Activated T-helper 1 cell treated with anti-CD3 and anti-CD28 coated beads, Interleukin-12 subunit alpha, Interleukin-12 subunit beta, Interleukin-2, Interleukin-4 antibody, amounts not matched to agents 30 ng/mL and 10 ng/mL and 1 ng/mL, durations not matched to agents 14 hours and 24 hours and 36 hours (primary cell): ENCODE measurements around the gene HOTAIR. TPM values are rescaled to one million over a fixed set of nuclear protein-coding genes. Genes with fewer than 3 reads are reported as not detected.

Experiments used
- DNase-seq: peaks from one replicate; pipeline ENCODE4 v3.0.0; 2021; ENCODE audit warnings: low spot score
- H3K27ac Mint-ChIP-seq: one replicate; pipeline ENCODE4 v1.8.0; 2021; ENCODE audit warnings: mild to moderate bottlenecking, mixed read lengths
- H3K27me3 Mint-ChIP-seq: one replicate; pipeline ENCODE4 v1.8.0; 2022; ENCODE audit warnings: mild to moderate bottlenecking, moderate library complexity, mixed read lengths; ENCODE audit not compliant: insufficient read depth
- H3K36me3 Mint-ChIP-seq: one replicate; pipeline ENCODE4 v1.8.0; 2021; ENCODE audit warnings: low read depth, mixed read lengths
- H3K4me1 Mint-ChIP-seq: one replicate; pipeline ENCODE4 v1.8.0; 2021; ENCODE audit warnings: low read depth, mixed read lengths
- H3K4me3 Mint-ChIP-seq: one replicate; pipeline ENCODE4 v1.8.0; 2021; ENCODE audit warnings: mild to moderate bottlenecking, moderate library complexity, mixed read lengths
- H3K9me3 Mint-ChIP-seq: one replicate; pipeline ENCODE4 v1.8.0; 2021; ENCODE audit warnings: mixed read lengths
- intact Hi-C: fragments of 100-400 bp; cut with micrococcal nuclease; formaldehyde crosslinking; loops from one replicate; pipeline ENCODE4 v1.15.1; 2024
- total RNA-seq: library from RNA; stranded (reverse); gene quantifications from 2 replicates; pipeline ENCODE4 v1.2.3, GENCODE V29; 2022

Gene HOTAIR
- total RNA-seq, 1 donor from 2014 or later = not detected

- Mint-ChIP-seq H3K9me3 (no peaks in the 10 kb centered on the region), H3K27me3 (peaks cover 83% of the 10 kb centered on the region), H3K4me3 (no peak overlapping the region), H3K36me3 (no peaks in the 10 kb centered on the region), H3K27ac (no peak overlapping the region), H3K4me1 (no peaks in the 10 kb centered on the region)
- DNase-seq = no peak
- intact Hi-C loops = no loop called here
These were observed 15.4 kb downstream of the HOTAIR start for GRCh38 chr12:53959314-53959713.

GRCh38 chr12:53958128-53958527 lies 16.6 kb downstream of the HOTAIR start:
- Mint-ChIP-seq H3K36me3 (no peaks in the 10 kb centered on the region), H3K27me3 (peaks cover 83% of the 10 kb centered on the region), H3K27ac (no peak overlapping the region), H3K4me1 (no peaks in the 10 kb centered on the region), H3K9me3 (no peaks in the 10 kb centered on the region), H3K4me3 (no peak overlapping the region)
- DNase-seq = no peak
- intact Hi-C loops = no loop called here

- intact Hi-C loops = loop anchor here (2.0 kb wide), 1 partner anchor 16 kb away; the partner anchor contains the start of gene HOXC11
These were observed 17.7 kb downstream of the HOTAIR start for GRCh38 chr12:53956914-53957536.

GRCh38 chr12:53956251-53956887 lies 18.4 kb downstream of the HOTAIR start:
- peak overlapping the region; percentile 63 for H3K27ac Mint-ChIP-seq
- H3K36me3 Mint-ChIP-seq = no peaks in the 10 kb centered on the region
- peaks cover 84% of the 10 kb centered on the region for H3K27me3 Mint-ChIP-seq
- no peaks in the 10 kb centered on the region for H3K4me1 Mint-ChIP-seq
- DNase-seq = no peak
- H3K9me3 Mint-ChIP-seq = no peaks in the 10 kb centered on the region
- H3K4me3 Mint-ChIP-seq = no peak overlapping the region
- intact Hi-C loops = loop anchor here (2.0 kb wide), 1 partner anchor 16 kb away; the partner anchor contains the start of gene HOXC11

More at GRCh38 chr12:53956914-53957536, 17.7 kb downstream of the HOTAIR start:
- Mint-ChIP-seq H3K4me1 (no peaks in the 10 kb centered on the region), H3K27me3 (peaks cover 83% of the 10 kb centered on the region), H3K36me3 (no peaks in the 10 kb centered on the region), H3K4me3 (no peak overlapping the region), H3K27ac (no peak overlapping the region), H3K9me3 (no peaks in the 10 kb centered on the region)
- no peak for DNase-seq

GRCh38 chr12:53955776-53956250 lies 18.9 kb downstream of the HOTAIR start:
- Mint-ChIP-seq H3K9me3 (no peaks in the 10 kb centered on the region), H3K27ac (peak overlapping the region; percentile 46), H3K4me1 (no peaks in the 10 kb centered on the region), H3K36me3 (no peaks in the 10 kb centered on the region), H3K27me3 (peaks cover 88% of the 10 kb centered on the region), H3K4me3 (no peak overlapping the region)
- intact Hi-C loops = loop anchor here (2.0 kb wide), 1 partner anchor 17 kb away; the partner anchor contains the start of gene HOXC11
- no peak for DNase-seq

- no peak overlapping the region for H3K4me3 Mint-ChIP-seq
These were observed 19.5 kb downstream of the HOTAIR start for GRCh38 chr12:53955036-53955775.

GRCh38 chr12:53954694-53955035 lies 20.1 kb downstream of the HOTAIR start, which contains the start of gene HOXC12:
HOXC12 (plus strand) TSS chr12:53954903; CDS start chr12:53954930, 27 bp downstream.
- Mint-ChIP-seq H3K27ac (peak within 1 kb of the TSS; percentile 48), H3K4me1 (no peaks in the 10 kb centered on the region), H3K36me3 (no peaks in the 10 kb centered on the region), H3K27me3 (peaks cover 87% of the 10 kb centered on the region), H3K4me3 (no peak within 1 kb of the TSS), H3K9me3 (no peaks in the 10 kb centered on the region)
- DNase-seq = no peak
- intact Hi-C loops = loop anchor here (5.0 kb wide), 1 partner anchor 98 kb away; the partner anchor contains the start of gene HOXC4

More at GRCh38 chr12:53955036-53955775, 19.5 kb downstream of the HOTAIR start:
- Mint-ChIP-seq H3K27ac (no peak overlapping the region), H3K36me3 (no peaks in the 10 kb centered on the region), H3K4me1 (no peaks in the 10 kb centered on the region), H3K27me3 (peaks cover 87% of the 10 kb centered on the region), H3K9me3 (no peaks in the 10 kb centered on the region)
- intact Hi-C loops = no loop called here
- no peak for DNase-seq

GRCh38 chr12:53953831-53954693 lies 20.7 kb downstream of the HOTAIR start:
- H3K4me3 Mint-ChIP-seq = no peak overlapping the region
- peak overlapping the region; percentile 48 for H3K27ac Mint-ChIP-seq
- intact Hi-C loops = loop anchor here (2.0 to 5.0 kb wide), 2 partner anchors 17 to 98 kb away; partner anchors contain the start of gene HOXC4

GRCh38 chr12:53952871-53953734 lies 21.7 kb downstream of the HOTAIR start:
- H3K27ac Mint-ChIP-seq = peak overlapping the region; percentile 44
- H3K27me3 Mint-ChIP-seq = peaks cover 88% of the 10 kb centered on the region
- intact Hi-C loops = loop anchor here (2.0 to 5.0 kb wide), 2 partner anchors 16 to 99 kb away; partner anchors contain the start of gene HOXC4
- no peak overlapping the region for H3K4me3 Mint-ChIP-seq
- no peaks in the 10 kb centered on the region for H3K9me3 Mint-ChIP-seq
- no peak for DNase-seq
- no peaks in the 10 kb centered on the region for H3K36me3 Mint-ChIP-seq
- no peaks in the 10 kb centered on the region for H3K4me1 Mint-ChIP-seq

More at GRCh38 chr12:53953831-53954693, 20.7 kb downstream of the HOTAIR start:
- H3K9me3 Mint-ChIP-seq = no peaks in the 10 kb centered on the region
- H3K4me1 Mint-ChIP-seq = no peaks in the 10 kb centered on the region
- no peaks in the 10 kb centered on the region for H3K36me3 Mint-ChIP-seq
- H3K27me3 Mint-ChIP-seq = peaks cover 87% of the 10 kb centered on the region
- DNase-seq = no peak

GRCh38 chr12:53952335-53952694 lies 22.4 kb downstream of the HOTAIR start:
- no peak for DNase-seq
- H3K4me3 Mint-ChIP-seq = no peak overlapping the region
- H3K27me3 Mint-ChIP-seq = peaks cover 89% of the 10 kb centered on the region
- intact Hi-C loops = loop anchor here (2.0 to 5.0 kb wide), 2 partner anchors 16 to 100 kb away; partner anchors contain the start of gene HOXC4
- H3K36me3 Mint-ChIP-seq = no peaks in the 10 kb centered on the region
- H3K9me3 Mint-ChIP-seq = no peaks in the 10 kb centered on the region
- H3K27ac Mint-ChIP-seq = no peak overlapping the region
- H3K4me1 Mint-ChIP-seq = no peaks in the 10 kb centered on the region

GRCh38 chr12:53951577-53952334 lies 23.0 kb downstream of the HOTAIR start:
- H3K36me3 Mint-ChIP-seq = no peaks in the 10 kb centered on the region
- DNase-seq = no peak
- peaks cover 88% of the 10 kb centered on the region for H3K27me3 Mint-ChIP-seq
- H3K4me1 Mint-ChIP-seq = no peaks in the 10 kb centered on the region
- intact Hi-C loops = loop anchor here (2.0 to 5.0 kb wide), 2 partner anchors 15 to 101 kb away; partner anchors contain the start of gene HOXC4
- H3K4me3 Mint-ChIP-seq = no peak overlapping the region
- no peaks in the 10 kb centered on the region for H3K9me3 Mint-ChIP-seq
- peak overlapping the region; percentile 52 for H3K27ac Mint-ChIP-seq
